Neuronal stem cell (in vitro differentiated cells): ENCODE measurements around the gene PCSK2.

Experiments
- DNase-seq: peaks from one replicate; pipeline ENCODE4 v3.0.0-alpha.2; 2013; ENCODE audit warnings: low spot score
- H2AFZ ChIP-seq: one replicate; pipeline ENCODE4 v1.6.1; 2013; ENCODE audit warnings: mild to moderate bottlenecking, low read length, inconsistent platforms
- H2AK5ac ChIP-seq: 2 replicates; pipeline ENCODE4 v1.6.1; 2013; ENCODE audit warnings: low read depth, mild to moderate bottlenecking, inconsistent platforms, low read length, moderate library complexity, mixed read lengths
- H2BK120ac ChIP-seq: 2 replicates; pipeline ENCODE4 v1.6.1; 2013; ENCODE audit warnings: low read depth, mild to moderate bottlenecking, inconsistent platforms, low read length, moderate library complexity, mixed read lengths
- H2BK12ac ChIP-seq: one replicate; pipeline ENCODE4 v1.6.1; 2013; ENCODE audit warnings: low read length, inconsistent platforms
- H2BK15ac ChIP-seq: 2 replicates; pipeline ENCODE4 v1.6.1; 2013; ENCODE audit warnings: mild to moderate bottlenecking, low read length, inconsistent platforms, mixed read lengths
- H2BK5ac ChIP-seq: one replicate; pipeline ENCODE4 v1.6.1; 2013; ENCODE audit warnings: inconsistent platforms, mild to moderate bottlenecking, low read length, moderate library complexity
- H3K14ac ChIP-seq: one replicate; pipeline ENCODE4 v1.6.1; 2013; ENCODE audit warnings: low read length, inconsistent platforms
- H3K18ac ChIP-seq: 2 replicates; pipeline ENCODE4 v1.6.1; 2013; ENCODE audit warnings: low read length, inconsistent platforms
- H3K23ac ChIP-seq: 2 replicates; pipeline ENCODE4 v1.6.1; 2013; ENCODE audit warnings: low read depth, mild to moderate bottlenecking, mixed read lengths, low read length, inconsistent platforms; ENCODE audit not compliant: poor library complexity
- H3K27ac ChIP-seq: replicated peaks from 3 replicates; pipeline ENCODE4 v1.5.1; 2013; ENCODE audit warnings: low read length, inconsistent platforms
- H3K27me3 ChIP-seq, 3 experiments: 2 replicates each; pipeline ENCODE4 v1.6.1; 2013; ENCODE audit warnings: low read length in 3 of 3, mild to moderate bottlenecking in 2 of 3, inconsistent platforms in 1 of 3, low read depth in 1 of 3, mixed read lengths in 1 of 3, moderate library complexity in 1 of 3; ENCODE audit not compliant: control insufficient read depth in 3 of 3, insufficient read depth in 3 of 3
- H3K36me3 ChIP-seq, 2 donors: replicated peaks in 1 of 2; 2 replicates each; pipeline ENCODE4 v1.6.1; 2013; ENCODE audit warnings: low read length in 2 of 2; ENCODE audit not compliant: control insufficient read depth in 2 of 2, insufficient read depth in 2 of 2
- H3K4ac ChIP-seq: 2 replicates; pipeline ENCODE4 v1.6.1; 2013; ENCODE audit warnings: inconsistent platforms, mild to moderate bottlenecking, low read length, moderate library complexity
- H3K4me1 ChIP-seq, 2 donors: 1 replicate in 1 of 2; 2 replicates in 1 of 2; pipeline ENCODE4 v1.6.1; 2013; ENCODE audit warnings: low read length in 2 of 2, low read depth in 1 of 2; ENCODE audit not compliant: control insufficient read depth in 2 of 2, insufficient read depth in 1 of 2
- H3K4me2 ChIP-seq: one replicate; pipeline ENCODE4 v1.6.1; 2013; ENCODE audit warnings: mild to moderate bottlenecking, low read length, inconsistent platforms; ENCODE audit not compliant: insufficient read depth, poor library complexity, severe bottlenecking
- H3K4me3 ChIP-seq, 2 donors: 2 replicates each; pipeline ENCODE4 v1.5.1; 2013; ENCODE audit warnings: low read length in 2 of 2, mild to moderate bottlenecking in 2 of 2, inconsistent platforms in 1 of 2, moderate library complexity in 1 of 2
- H3K79me1 ChIP-seq: one replicate; pipeline ENCODE4 v1.6.1; 2013; ENCODE audit warnings: low read depth, mild to moderate bottlenecking, inconsistent platforms, low read length, moderate library complexity
- H3K9ac ChIP-seq: one replicate; pipeline ENCODE4 v1.6.1; 2013; ENCODE audit warnings: mild to moderate bottlenecking, low read depth, low read length, inconsistent platforms; ENCODE audit not compliant: poor library complexity
- H3K9me3 ChIP-seq, 2 donors: replicated peaks in 1 of 2; 2 replicates each; pipeline versions ENCODE3 to v1.6.1; 2013; ENCODE audit warnings: low read length in 2 of 2, mild to moderate bottlenecking in 2 of 2, inconsistent platforms in 1 of 2, low read depth in 1 of 2, mixed read lengths in 1 of 2, moderate library complexity in 1 of 2; ENCODE audit not compliant: control insufficient read depth in 2 of 2, insufficient read depth in 1 of 2
- H4K8ac ChIP-seq: one replicate; pipeline ENCODE4 v1.6.1; 2013; ENCODE audit warnings: low read depth, mild to moderate bottlenecking, inconsistent platforms, low read length, moderate library complexity
- H4K91ac ChIP-seq: one replicate; pipeline ENCODE4 v1.6.1; 2013; ENCODE audit warnings: low read length, low read depth, mild to moderate bottlenecking, inconsistent platforms; ENCODE audit not compliant: poor library complexity
- WGBS, 2 donors: extraction: QIAGEN DNeasy Blood & Tissue Kit; methylation state at CpG; one replicate each; pipeline ENCODE4 v1.1.7; 2013; ENCODE audit warnings: missing lambda C conversion rate in 2 of 2, mixed read lengths in 1 of 2; ENCODE audit not compliant: insufficient read length in 2 of 2, insufficient replicate concordance in 1 of 2; ENCODE audit errors: extremely low coverage in 2 of 2; 5-methylcytosine and 5-hydroxymethylcytosine counted together

PCSK2 gene

GRCh38 chr20:17448071-17448470 lies 221.2 kb downstream of the PCSK2 start:
- H3K36me3 ChIP-seq: no peaks in the 10 kb centered on the region
- no CpG with 5 or more reads among the region's 2 CpGs for WGBS, 2 donors
- DNase-seq: no peak

GRCh38 chr20:17449031-17449430 lies 222.2 kb downstream of the PCSK2 start:
- H3K4ac ChIP-seq: no peak overlapping the region
- no peak overlapping the region for H2BK12ac ChIP-seq
- H3K9me3 ChIP-seq: no peaks in the 10 kb centered on the region
- H2BK5ac ChIP-seq: no peak overlapping the region
- H3K4me3 ChIP-seq: no peak overlapping the region
- H2BK15ac ChIP-seq: no peak overlapping the region
- no peaks in the 10 kb centered on the region for H3K4me1 ChIP-seq
- no peak overlapping the region for H2AFZ ChIP-seq
- H3K9ac ChIP-seq: no peak overlapping the region
- no peak overlapping the region for H3K23ac ChIP-seq
- no peak overlapping the region for H3K18ac ChIP-seq
- H3K36me3 ChIP-seq: no peaks in the 10 kb centered on the region
- no peak overlapping the region for H4K8ac ChIP-seq
- H4K91ac ChIP-seq: no peak overlapping the region
- no peak overlapping the region for H3K14ac ChIP-seq
- H2BK120ac ChIP-seq: no peak overlapping the region
- DNase-seq: no peak
- no CpG with 5 or more reads among the region's 2 CpGs for WGBS, 2 donors
- peaks cover 0 to 2% (median 0%) of the 10 kb centered on the region in 3 experiments for H3K27me3 ChIP-seq
- H3K79me1 ChIP-seq: no peaks in the 10 kb centered on the region
- no peak overlapping the region for H3K27ac ChIP-seq
- H3K4me2 ChIP-seq: no peak overlapping the region
- H2AK5ac ChIP-seq: no peak overlapping the region

More at GRCh38 chr20:17448071-17448470, 221.2 kb downstream of the PCSK2 start:
- Histone ChIP-seq H3K4me1 (no peaks in the 10 kb centered on the region), H4K8ac (no peak overlapping the region), H3K9ac (no peak overlapping the region), H3K18ac (no peak overlapping the region), H3K4me3 (no peak overlapping the region), H3K9me3 (no peaks in the 10 kb centered on the region), H3K4ac (no peak overlapping the region), H3K4me2 (no peak overlapping the region), H2BK120ac (no peak overlapping the region), H3K23ac (no peak overlapping the region), H2BK5ac (no peak overlapping the region), H3K79me1 (no peaks in the 10 kb centered on the region), H3K27ac (no peak overlapping the region), H3K14ac (no peak overlapping the region), H2AFZ (no peak overlapping the region), H3K27me3 (peaks cover 0 to 9% (median 0%) of the 10 kb centered on the region in 3 experiments), H2BK12ac (no peak overlapping the region), H4K91ac (no peak overlapping the region), H2AK5ac (no peak overlapping the region), H2BK15ac (no peak overlapping the region)

GRCh38 chr20:17452441-17452840 lies 225.6 kb downstream of the PCSK2 start:
- no peak overlapping the region for H3K18ac ChIP-seq
- no peak overlapping the region for H3K9ac ChIP-seq
- H3K27me3 ChIP-seq: peaks cover 0 to 11% (median 0%) of the 10 kb centered on the region in 3 experiments
- no peak overlapping the region for H4K91ac ChIP-seq
- peaks cover 0 to 1% of the 10 kb centered on the region in 2 donors for H3K4me1 ChIP-seq
- H3K36me3 ChIP-seq: no peaks in the 10 kb centered on the region
- no peak overlapping the region for H3K4me2 ChIP-seq
- no peak overlapping the region for H2BK15ac ChIP-seq
- H3K14ac ChIP-seq: no peak overlapping the region
- H2AK5ac ChIP-seq: no peak overlapping the region
- H2BK120ac ChIP-seq: no peak overlapping the region
- H3K4ac ChIP-seq: no peak overlapping the region
- H3K9me3 ChIP-seq: no peaks in the 10 kb centered on the region
- H2AFZ ChIP-seq: no peak overlapping the region
- H3K23ac ChIP-seq: no peak overlapping the region
- H3K27ac ChIP-seq: no peak overlapping the region
- no peaks in the 10 kb centered on the region for H3K79me1 ChIP-seq
- H2BK12ac ChIP-seq: no peak overlapping the region
- WGBS, 2 donors: no CpG with 5 or more reads among the region's 3 CpGs
- H4K8ac ChIP-seq: no peak overlapping the region
- peak overlapping the region in 1 of 2 donors; percentile 13 for H3K4me3 ChIP-seq
- no peak for DNase-seq
- H2BK5ac ChIP-seq: no peak overlapping the region

- Histone ChIP-seq H2BK5ac (no peak overlapping the region), H3K4me3 (no peak overlapping the region), H3K9ac (no peak overlapping the region), H4K8ac (peak overlapping the region; percentile 52), H3K23ac (peak overlapping the region; percentile 45), H3K18ac (peak overlapping the region; percentile 44), H2BK15ac (no peak overlapping the region), H3K27me3 (peaks cover 0 to 11% (median 0%) of the 10 kb centered on the region in 3 experiments), H4K91ac (no peak overlapping the region), H2BK12ac (peak overlapping the region; percentile 75), H3K14ac (no peak overlapping the region), H3K27ac (no peak overlapping the region), H3K4me2 (no peak overlapping the region), H3K36me3 (no peaks in the 10 kb centered on the region), H3K4ac (no peak overlapping the region), H3K79me1 (no peaks in the 10 kb centered on the region), H3K9me3 (no peaks in the 10 kb centered on the region), H3K4me1 (peaks cover 0 to 1% of the 10 kb centered on the region in 2 donors), H2BK120ac (peak overlapping the region; percentile 21), H2AK5ac (peak overlapping the region; percentile 6), H2AFZ (peak overlapping the region; percentile 35)
- DNase-seq: no peak
- WGBS, 2 donors: no CpG with 5 or more reads among the region's 22 CpGs
Measured at GRCh38 chr20:17453592-17453991, 226.8 kb downstream of the PCSK2 start.
